LNCAP (cell line): ENCODE data around the gene CDPF1.

Source experiments
- TF ChIP-seq, protein P1 (sequence below): fragments of 450-650 bp; IDR thresholded peaks from 2 replicates; pipeline ENCODE4 v1.5.1; 2017; ENCODE audit warnings: mild to moderate bottlenecking

CDPF1 gene

DNA sequence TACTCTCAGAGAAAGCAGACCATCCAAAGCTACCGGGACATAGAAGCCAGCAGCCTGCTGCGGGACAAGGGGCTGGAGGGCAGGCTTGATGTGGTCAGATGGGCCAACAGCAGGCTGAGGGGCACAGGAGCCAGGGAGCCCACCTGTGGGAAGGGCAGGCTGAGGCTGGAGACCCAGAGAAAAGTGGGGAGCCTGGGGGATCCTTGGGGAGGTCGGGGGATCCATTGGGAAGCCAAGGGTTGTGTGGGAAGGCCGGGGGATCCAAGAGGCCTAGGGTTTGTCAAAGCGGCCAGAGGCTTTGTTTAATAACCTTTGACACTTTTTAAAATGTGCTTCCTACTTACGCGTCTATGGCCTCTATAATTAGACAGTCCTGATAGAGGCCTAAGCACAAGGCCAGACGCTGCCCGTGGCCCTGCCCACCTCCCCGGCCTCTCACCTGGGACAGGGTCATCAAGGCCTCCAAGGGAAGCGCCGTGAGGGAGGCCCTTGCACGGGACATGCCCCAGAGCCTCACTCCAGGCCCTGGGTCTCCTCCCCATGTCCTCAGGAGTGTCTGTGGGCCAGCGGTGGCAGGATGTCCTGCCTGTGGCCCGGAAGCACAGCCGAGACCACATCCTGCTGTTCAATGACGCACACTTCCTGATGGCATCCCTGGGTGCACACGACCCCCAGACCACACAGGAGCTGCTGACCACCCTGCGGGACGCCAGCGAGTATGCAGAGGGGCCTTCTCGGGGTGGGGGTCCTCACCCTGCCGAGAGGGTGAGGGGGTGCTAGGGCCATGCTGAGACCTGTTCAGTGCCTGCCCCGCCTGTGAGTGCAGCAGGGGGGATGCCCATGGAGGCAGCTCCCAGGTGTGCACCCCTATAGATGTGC is 38.0 kb upstream of the CDPF1 start:
- TF ChIP-seq, protein P1, sequence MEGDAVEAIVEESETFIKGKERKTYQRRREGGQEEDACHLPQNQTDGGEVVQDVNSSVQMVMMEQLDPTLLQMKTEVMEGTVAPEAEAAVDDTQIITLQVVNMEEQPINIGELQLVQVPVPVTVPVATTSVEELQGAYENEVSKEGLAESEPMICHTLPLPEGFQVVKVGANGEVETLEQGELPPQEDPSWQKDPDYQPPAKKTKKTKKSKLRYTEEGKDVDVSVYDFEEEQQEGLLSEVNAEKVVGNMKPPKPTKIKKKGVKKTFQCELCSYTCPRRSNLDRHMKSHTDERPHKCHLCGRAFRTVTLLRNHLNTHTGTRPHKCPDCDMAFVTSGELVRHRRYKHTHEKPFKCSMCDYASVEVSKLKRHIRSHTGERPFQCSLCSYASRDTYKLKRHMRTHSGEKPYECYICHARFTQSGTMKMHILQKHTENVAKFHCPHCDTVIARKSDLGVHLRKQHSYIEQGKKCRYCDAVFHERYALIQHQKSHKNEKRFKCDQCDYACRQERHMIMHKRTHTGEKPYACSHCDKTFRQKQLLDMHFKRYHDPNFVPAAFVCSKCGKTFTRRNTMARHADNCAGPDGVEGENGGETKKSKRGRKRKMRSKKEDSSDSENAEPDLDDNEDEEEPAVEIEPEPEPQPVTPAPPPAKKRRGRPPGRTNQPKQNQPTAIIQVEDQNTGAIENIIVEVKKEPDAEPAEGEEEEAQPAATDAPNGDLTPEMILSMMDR, result no peak

DNA sequence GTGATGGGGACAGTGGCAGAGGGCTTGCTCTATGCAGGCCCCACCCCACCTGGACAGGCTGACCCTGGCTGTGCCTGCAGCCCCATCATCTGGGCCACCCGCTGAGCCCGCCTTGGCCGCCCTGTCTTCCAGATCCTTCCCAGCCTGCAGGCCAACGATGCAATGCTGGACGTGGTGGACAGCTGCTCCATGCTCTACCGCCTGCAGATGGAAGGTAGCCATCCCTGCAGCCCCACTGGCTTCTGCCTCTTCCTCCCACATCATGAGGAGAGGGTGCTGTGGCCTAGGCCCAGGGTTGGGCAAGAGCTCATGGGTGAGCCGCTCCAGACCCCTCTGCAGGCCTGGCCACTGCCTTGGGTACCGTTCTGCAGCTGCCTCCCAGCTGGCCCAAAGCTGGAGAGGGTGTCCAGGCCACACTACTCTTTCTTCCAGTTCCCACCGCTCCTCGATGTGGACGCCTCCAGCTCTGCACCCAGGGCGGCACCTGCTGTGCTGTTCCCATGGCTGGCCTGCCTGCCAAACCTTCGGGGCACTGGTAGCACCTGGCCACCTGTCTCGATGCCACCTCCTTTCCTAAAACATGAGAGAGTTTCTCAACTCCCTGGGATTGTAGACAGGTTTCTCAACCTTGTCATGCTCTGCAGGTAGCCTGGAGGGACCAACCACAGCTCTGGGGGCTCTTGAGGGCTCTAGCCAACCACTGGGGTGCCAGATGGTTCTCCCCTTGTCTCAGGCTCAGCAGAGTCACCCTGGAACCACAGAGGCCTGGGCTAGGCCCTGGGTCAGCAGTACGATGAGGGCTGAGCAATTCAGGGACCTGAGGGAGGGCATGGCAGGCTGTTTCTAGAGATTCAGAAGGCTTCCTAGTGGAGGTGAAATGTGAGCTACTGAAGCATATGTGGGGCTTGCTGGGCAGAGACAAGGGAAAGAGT is 37.1 kb upstream of the CDPF1 start:
- TF ChIP-seq, protein P1, result no peak

DNA sequence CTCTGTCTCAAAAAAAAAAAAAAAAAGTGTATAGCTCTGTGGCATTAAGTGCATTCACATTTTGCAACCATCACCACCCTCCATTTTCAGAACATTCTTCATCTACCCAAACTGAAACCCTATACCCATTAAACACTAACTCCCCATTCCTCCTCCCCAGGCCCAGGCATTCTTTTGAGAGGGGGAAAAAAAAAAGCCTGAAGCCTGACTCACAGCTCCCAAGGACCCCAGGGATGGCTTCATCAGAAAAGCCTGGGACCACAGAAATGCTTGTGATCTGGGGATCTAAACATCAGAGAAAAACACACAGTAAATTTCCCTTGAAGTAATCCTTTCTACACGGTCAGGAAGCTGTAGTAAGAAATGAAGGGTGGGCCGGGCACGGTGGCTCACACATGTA is 35.9 kb upstream of the CDPF1 start:
- TF ChIP-seq, protein P1, result no peak

DNA sequence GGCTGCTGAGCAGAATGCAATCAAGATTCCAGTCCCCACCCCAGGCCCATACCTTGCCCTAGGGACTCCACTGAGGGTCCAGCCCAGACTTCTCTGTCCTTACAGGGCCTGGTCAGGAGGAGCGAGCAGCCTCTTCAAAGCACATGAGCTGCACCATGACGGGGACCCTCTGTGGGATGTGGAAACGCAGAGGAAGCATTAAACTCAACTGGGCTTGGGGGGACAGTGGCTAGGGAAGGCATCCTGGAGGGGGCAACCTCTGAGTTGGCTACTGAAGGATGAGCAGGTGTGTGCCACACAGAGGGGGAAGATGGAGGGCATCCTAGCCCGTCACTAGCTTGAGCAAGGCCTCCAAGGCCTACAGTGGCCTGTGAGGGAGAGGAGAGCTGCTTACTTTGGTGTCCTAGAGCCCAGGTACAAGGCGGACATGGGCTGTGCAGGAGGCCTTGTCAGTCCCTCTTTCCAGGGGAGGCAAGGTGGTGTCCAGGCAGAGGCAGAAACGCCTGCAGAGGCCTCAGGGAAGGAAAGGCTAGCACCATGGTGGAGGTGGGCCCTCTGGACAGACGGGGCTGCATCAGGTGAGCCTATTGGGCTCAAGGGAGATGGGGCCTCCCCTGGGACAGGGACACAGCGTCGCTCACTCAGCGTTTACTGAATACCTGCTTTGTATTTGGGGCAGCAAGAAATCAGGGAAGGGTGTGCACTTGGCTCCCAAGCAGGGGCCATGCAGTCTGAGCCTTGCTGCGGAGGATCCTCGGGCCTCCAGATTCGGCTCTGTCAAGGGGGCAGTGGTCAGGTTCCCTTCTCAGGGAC is 32.0 kb upstream of the CDPF1 start:
- TF ChIP-seq, protein P1, result no peak

DNA sequence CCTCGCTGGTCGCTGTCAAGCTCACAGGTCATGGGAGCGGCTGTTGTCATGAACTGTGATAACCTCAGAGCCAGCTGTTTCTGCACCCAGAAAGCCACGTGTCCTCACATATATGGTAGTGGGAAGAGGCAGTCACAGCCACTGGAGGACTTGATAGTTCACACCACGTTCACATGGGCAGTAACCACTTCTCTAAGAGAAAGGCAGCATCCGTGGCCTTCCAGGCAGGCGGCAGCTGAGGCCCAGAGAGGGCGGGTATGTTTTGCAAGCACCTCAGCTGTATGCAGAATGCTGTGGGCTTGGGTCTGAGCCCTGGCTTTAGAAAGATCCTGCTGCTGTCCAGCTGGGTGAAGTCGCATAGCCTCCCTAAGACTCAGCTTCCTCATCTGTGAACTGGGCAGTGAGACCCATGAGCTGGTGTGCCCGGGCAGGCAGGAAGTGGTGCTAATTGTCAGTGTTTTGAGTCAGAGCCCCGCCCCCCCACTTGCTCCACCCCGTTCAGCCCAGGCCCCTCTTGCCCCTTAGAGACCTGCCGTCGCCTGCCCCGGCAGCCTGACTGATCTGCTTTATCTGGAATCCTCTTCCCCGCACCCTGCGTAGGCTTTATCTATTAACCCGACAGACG is 31.0 kb upstream of the CDPF1 start:
- TF ChIP-seq, protein P1, result no peak

DNA sequence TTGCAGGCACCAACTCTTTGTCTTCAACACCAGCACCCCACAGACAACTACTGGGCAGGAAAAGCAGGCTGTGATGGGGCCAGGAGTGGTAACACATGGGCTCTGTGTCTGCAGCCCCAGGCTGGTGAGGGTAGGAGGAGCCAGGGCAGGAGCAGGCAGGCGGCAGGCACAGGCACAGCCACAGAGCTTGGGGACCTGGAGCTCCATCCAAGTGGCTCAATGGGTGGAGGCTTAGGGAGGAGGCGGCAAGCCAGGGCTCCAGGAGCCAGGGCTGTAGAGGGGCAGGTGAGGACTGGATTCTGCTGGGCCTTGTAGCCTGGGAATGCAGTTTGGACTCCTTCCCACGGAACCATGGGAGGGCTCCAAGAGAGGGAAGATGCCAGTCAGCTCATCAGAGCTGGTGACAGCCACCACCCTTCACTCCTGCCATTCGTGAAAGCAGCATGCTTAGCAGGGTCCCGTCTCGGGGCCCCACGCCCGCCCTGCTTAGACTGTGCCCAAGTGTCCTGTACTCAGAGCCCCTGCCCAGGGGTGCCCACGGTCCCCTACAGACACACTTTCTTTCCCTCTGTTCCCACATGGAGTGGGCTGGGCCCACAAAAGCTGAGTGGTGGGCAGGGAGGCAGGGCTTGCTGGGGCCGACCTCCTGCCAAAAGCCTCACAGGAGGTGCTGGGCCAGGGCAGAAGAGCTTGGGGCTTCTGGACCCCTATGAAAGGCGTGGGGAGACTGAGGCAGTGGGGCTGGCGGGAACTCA is 30.1 kb upstream of the CDPF1 start:
- TF ChIP-seq, protein P1, result no peak
